Colon (tissue), 2 donors: ENCODE measurements around the gene TSSK3.
"Not testable (repeated sequence)": the region's sequence is repeated elsewhere in the genome, so short reads cannot be mapped to it uniquely, and the experiment has no call there.

ENCODE experiments used
- FAIRE-seq: peaks from 2 replicates; lab custom pipeline; 2012; peaks lifted over from hg19 to GRCh38; lab: Jason Lieb, UNC
- donor health status: control.
- donor health status: control.

Gene TSSK3

GRCh38 chr1:32338637-32339145 lies 23.6 kb upstream of the TSSK3 start:
- FAIRE-seq = no peak

GRCh38 chr1:32339363-32339978 lies 22.9 kb upstream of the TSSK3 start:
- no peak for FAIRE-seq

DNA sequence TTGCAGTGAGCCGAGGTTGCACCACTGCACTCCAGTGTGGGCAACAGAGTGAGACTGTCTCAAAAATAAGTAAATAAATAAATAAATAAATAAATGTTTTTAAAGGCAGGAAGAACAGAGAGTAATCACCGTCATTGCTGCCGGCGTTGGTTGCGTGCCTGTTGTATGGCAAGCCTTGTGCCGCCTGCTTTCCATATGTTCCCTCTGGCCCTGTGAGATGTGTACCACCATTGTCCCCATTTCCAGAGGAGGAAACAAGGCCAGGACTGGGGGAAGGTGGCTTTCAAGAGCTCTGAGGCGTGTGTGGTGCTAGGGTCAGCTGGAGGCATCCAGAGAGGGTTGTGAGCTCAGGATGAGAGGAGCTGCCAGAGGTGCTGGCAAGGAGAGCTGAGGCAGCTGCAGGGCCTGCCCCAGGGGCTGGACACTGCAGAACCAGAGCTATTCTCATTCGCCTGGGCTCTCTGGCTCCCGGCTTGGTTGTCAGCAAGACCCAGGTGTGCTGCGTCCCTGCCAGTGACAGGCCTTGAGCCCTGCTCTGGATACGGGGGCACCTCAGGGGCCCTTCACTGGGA lies 21.1 kb upstream of the TSSK3 start:
- no peak for FAIRE-seq

DNA sequence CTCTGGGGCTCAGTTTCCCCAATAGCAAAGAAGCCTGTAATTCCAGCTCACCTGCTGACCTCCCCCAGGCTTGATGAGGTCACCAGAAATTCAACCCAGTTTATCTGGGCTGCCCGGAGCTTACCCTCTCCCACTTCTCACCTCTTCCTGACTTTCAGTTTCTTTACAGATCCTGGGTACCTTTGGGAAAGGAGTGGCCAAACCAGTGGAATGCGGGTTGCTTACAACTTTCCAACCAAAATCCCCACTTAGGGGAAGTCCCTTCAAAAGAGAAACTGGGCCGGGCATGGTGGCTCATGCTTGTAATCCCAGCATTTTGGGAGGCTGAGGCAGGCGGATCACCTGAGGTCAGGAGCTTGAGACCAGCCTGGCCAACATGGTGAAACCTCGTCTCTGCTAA lies 20.4 kb upstream of the TSSK3 start:
- no peak for FAIRE-seq

- FAIRE-seq = no peak
These were observed 19.6 kb upstream of the TSSK3 start for GRCh38 chr1:32342704-32343103.

DNA sequence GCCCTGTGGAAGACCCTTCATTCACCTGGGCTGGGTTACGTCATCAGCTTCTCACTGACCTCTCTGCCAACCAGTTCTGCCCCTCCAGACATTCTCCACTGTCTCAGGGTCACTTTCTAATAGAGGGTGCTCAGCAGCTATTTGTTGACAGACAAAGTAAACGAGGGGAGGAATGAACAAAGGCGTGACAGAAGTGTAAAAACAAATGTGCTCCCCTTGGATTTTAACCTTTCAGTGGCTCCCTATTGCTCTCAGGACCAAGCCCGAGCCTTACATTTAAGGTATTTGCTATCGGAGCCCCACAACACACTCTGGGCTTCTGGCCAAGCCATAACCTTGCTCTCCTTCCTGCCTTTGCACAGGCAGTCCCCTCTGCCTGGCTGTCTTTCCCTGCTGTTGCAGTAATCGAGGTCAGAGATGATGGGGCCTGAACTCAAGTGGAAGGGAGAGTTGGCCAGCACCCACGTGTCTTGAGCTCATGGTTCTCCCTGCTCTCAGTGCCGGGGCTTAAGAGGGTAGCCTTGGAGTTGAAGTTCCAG lies 17.0 kb upstream of the TSSK3 start:
- FAIRE-seq = no peak

DNA sequence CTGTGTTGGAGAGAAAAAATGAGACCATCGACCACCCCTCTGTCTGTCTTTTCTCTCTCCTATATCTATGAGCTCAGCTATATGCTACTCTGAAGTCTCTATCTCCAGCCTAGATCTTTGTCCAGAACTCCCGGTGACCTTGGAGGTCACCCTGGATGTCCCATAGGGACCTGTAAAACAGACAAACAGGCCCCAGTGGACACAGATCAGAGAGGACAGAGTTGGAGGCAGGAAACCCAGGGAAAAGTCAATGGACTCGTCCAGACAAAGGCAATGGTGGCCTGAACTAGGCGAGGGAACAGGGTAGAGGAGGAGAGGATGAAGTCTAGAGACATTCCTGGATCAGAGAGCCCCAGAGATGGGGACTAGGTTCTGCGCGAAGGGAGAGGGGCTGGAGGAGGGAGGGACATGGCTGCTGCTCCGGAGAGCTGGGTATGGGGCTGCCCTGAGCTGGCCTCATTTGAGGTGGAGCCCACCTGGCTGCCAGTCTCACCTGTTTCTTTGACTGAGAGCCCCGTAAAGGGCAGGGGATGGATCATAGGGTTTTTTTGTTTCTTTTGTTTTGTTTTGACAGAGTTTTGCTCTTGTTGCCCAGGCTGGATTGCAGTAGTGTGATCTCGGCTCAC lies 15.7 kb upstream of the TSSK3 start:
- no peak for FAIRE-seq

GRCh38 chr1:32349211-32349708 lies 13.1 kb upstream of the TSSK3 start:
- FAIRE-seq = no peak

- no peak for FAIRE-seq
These were observed 11.4 kb upstream of the TSSK3 start for GRCh38 chr1:32350785-32351398.

DNA sequence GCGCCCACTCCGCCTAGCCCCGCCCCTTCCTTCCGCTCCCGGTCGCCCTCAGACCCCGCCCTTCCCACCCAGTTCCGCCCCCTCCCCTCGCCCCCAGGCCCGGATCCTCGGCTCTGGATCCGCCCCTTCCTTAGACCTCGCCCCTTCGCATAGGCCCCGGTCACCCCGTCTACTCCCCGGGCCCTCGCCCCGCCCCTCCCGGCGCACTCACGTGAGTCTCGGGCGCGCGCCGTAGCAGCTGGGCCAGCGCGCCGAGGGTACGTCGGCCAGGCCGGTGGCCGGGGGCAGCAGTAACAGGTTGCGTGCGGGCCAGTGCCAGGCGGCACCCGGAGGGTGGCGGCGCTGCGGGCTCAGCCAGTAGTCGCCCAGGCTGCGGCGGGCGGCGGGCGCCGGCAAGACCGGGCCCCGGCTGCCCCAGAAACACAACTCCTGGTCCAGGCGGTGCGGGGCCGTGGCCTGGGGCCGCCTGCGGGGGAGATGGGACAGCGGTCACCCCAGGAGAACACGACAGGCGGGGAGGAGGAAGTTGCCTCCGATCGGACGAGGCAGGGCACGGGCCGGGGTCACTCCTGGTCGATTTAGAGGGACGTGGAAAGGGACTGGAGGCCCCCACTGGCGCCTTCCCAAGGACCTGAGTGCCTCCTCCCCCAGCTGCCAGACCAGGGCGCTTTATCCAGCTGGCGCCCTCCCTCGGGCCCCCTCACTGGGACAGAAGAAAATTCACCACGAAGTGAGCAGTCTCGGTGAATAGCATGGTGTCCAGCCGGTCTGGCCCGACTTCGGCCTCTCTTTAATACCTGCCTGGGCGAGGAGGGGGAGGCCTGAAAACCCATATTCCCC lies 10.7 kb upstream of the TSSK3 start:
- no peak for FAIRE-seq

GRCh38 chr1:32352239-32352745 lies 10.0 kb upstream of the TSSK3 start:
- FAIRE-seq = no peak

DNA sequence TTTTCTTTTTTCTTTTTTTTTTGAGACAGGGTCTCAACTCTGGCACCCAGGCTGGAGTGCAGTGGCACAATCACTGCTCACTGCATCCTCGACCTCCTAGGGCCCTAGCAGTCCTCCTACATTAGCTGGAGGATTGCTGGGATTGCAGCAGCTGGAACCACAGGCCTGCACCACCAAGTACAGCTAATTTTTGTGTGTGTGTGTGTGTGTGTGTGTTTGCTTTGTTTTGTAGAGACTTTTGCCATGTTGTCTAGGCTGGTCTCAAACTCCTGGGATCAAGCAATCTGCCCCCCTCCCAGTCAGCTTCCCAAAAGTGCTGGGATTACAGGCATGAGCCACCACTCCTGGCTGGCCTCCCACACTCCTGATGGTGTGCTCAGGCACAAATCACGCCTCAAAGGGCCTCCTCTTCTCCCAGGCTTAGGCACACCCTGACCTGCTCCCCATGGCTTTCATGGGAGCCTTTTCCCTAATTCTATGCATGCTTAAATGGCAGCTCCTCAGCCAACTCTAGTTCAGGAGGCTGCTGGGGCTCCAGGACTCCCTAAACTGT lies 9.4 kb upstream of the TSSK3 start:
- no peak for FAIRE-seq

DNA sequence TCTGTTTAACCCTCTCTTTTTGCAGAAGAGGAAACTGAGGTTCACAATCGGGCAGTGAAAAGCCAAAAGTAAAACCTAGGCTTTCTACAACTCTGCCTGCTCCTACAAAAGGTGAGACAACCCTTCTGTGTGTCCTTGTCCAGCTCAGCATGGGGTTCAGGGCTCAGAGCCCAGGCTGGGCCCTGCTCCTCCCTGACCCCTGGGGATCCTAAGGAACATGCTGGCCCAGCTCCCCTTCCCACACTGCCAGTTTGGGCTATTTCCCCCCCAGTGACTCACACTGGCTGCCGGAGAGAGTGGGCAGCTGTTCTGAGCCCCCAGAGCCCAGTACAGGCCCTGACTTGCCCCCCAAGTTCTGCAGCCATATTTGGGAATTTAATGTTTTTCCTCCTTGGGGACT lies 8.9 kb upstream of the TSSK3 start:
- no peak for FAIRE-seq

- FAIRE-seq = no peak
These were observed 8.3 kb upstream of the TSSK3 start for GRCh38 chr1:32353886-32354570.

DNA sequence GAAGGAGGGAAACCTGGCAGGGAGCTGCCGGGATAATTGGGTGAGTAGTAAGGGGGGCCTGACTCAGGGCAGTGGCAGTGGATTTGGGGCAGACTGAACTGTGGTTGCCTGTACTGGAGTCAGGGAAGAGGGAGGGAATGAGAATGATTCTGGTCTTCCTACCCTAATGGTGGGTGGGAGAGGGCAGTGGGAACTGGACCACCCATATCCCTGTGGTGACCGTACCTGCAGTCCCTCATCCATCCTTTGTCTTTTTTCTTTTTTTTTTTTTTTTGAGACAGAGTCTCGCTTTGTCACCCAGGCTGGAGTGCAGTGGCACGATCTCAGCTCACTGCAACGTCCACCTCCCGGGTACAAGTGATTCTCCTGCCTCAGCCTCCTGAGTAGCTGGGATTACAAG lies 6.6 kb upstream of the TSSK3 start:
- FAIRE-seq = not testable (repeated sequence)

- no peak for FAIRE-seq
These were observed 5.9 kb upstream of the TSSK3 start for GRCh38 chr1:32356478-32356877.

GRCh38 chr1:32357614-32358013 lies 4.7 kb upstream of the TSSK3 start:
- no peak for FAIRE-seq

DNA sequence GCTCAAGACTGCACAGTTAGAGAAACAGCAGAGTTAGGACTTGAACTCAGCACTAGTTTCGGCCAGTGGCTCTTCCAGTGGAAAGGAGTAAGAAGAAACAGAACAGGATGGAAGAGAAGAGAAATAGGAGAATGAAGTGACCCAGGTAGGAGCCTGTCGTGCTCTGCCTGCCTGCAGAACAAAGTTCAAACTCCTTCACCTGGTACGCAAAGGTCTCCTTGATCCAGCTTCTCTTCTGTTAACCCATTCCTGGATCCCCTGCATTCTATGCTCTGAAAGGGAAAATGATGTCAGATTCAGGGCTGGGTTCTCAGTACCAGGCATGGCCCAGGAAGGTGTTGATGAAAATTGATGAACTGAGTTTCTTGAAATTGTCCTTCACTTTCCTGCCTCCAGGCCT lies 3.9 kb upstream of the TSSK3 start:
- no peak for FAIRE-seq

GRCh38 chr1:32361308-32361673 lies 1.0 kb upstream of the TSSK3 start:
- no peak for FAIRE-seq

- FAIRE-seq = no peak
These were observed 465 bp upstream of the TSSK3 start for GRCh38 chr1:32361674-32362473.
